ENCODE results near the gene GATAD2B.

- TF ChIP-seq EZH2 (IDR thresholded peaks at IDR 0.05; ENCODE audit: low read length, missing control alignments), result no peak
- TF ChIP-seq, protein P1, sequence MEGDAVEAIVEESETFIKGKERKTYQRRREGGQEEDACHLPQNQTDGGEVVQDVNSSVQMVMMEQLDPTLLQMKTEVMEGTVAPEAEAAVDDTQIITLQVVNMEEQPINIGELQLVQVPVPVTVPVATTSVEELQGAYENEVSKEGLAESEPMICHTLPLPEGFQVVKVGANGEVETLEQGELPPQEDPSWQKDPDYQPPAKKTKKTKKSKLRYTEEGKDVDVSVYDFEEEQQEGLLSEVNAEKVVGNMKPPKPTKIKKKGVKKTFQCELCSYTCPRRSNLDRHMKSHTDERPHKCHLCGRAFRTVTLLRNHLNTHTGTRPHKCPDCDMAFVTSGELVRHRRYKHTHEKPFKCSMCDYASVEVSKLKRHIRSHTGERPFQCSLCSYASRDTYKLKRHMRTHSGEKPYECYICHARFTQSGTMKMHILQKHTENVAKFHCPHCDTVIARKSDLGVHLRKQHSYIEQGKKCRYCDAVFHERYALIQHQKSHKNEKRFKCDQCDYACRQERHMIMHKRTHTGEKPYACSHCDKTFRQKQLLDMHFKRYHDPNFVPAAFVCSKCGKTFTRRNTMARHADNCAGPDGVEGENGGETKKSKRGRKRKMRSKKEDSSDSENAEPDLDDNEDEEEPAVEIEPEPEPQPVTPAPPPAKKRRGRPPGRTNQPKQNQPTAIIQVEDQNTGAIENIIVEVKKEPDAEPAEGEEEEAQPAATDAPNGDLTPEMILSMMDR (conservative IDR thresholded peaks at IDR 0.05 in 1 of 2, IDR thresholded peaks at IDR 0.05 in 1 of 2; ENCODE audit: low read depth in 1 of 2, low read length in 2 of 2), result no peak
Observed at GRCh38 chr1:153933430-153933829, 10.7 kb upstream of the GATAD2B start.

Measured in fibroblast of lung (primary cell).